K562 (cell line): ENCODE measurements around the gene GPHN. TPM values are rescaled to one million over a fixed set of nuclear protein-coding genes. Genes with fewer than 3 reads are reported as not detected.

ENCODE experiments used
- ATAC-seq: fragments of 200-7000 bp; cut with Tn5 transposase; 3 replicates; pipeline ENCODE4 v1.9.1; 2020; ENCODE audit warnings: moderate library complexity
- BruUV-seq: library from RNA; stranded (reverse); fragments of 400-500 nt; replicated peaks from 2 replicates; lab custom pipeline; 2021; lab: Mats Ljungman, UMichigan
- CTCF ChIA-PET: fragments of 300-600 bp; formaldehyde crosslinking; extraction: SDS; loops from one replicate; lab custom pipeline; 2021; ENCODE audit warnings: low intra/inter-chr PET ratio; lab: Yijun Ruan, JAX
- POLR2A ChIA-PET: fragments of 300-600, 350-650 bp; sonication (Branson Sonifier 250); formaldehyde crosslinking; extraction: SDS; loops from one replicate; lab custom pipeline; 2021; ENCODE audit warnings: antibody characterized with exemption, inconsistent platforms; lab: Yijun Ruan, JAX
- DNase-seq, 4 experiments: peaks; one replicate each; pipeline versions ENCODE4 v3.0.0 to v3.0.0-alpha.2; 2011 to 2018; ENCODE audit warnings: low spot score in 3 of 4, mixed read lengths in 3 of 4; ENCODE audit errors: extremely low read depth in 1 of 4
- FAIRE-seq: peaks from 2 replicates; lab custom pipeline; 2011; peaks lifted over from hg19 to GRCh38; lab: Jason Lieb, UNC
- H2AFZ ChIP-seq: 2 replicates; pipeline ENCODE4 v1.6.0; 2011; ENCODE audit warnings: low read depth, low read length, control low read depth, inconsistent platforms
- H3K27ac ChIP-seq: fragments of 200-600 bp; 3 replicates; pipeline ENCODE4 v1.8.0; 2011; ENCODE audit warnings: low read depth, mild to moderate bottlenecking, control low read depth, inconsistent platforms, low read length, moderate library complexity, mixed read lengths; ENCODE audit errors: extremely low read depth
- H3K27me3 ChIP-seq, 2 experiments: fragments of 300-600 bp in 1 of 2; 2 replicates in 1 of 2; 3 replicates in 1 of 2; pipeline versions ENCODE4 v1.6.0 to v1.8.0; 2011; ENCODE audit warnings: inconsistent platforms in 2 of 2, low read length in 2 of 2, mild to moderate bottlenecking in 1 of 2, mixed read lengths in 1 of 2, moderate library complexity in 1 of 2; ENCODE audit not compliant: control insufficient read depth in 2 of 2, insufficient read depth in 2 of 2
- H3K36me3 ChIP-seq: fragments of 300-600 bp; 3 replicates; pipeline ENCODE4 v1.8.0; 2011; ENCODE audit warnings: mild to moderate bottlenecking, low read length, inconsistent platforms; ENCODE audit not compliant: control insufficient read depth, insufficient read depth
- H3K4me1 ChIP-seq, 2 experiments: fragments of 200-600 bp in 1 of 2; replicated peaks in 1 of 2; 2 replicates in 1 of 2; 3 replicates in 1 of 2; pipeline versions ENCODE4 v1.5.1 to v1.8.0; 2011; ENCODE audit warnings: inconsistent platforms in 2 of 2, low read length in 2 of 2, mild to moderate bottlenecking in 1 of 2, mixed read lengths in 1 of 2, moderate library complexity in 1 of 2; ENCODE audit not compliant: control insufficient read depth in 2 of 2, insufficient read depth in 2 of 2
- H3K4me2 ChIP-seq: 2 replicates; pipeline ENCODE4 v1.6.1; 2011; ENCODE audit warnings: low read length, control low read depth, inconsistent platforms, mixed read lengths; ENCODE audit not compliant: insufficient read depth
- H3K4me3 ChIP-seq: fragments of 200-600 bp; sonication (generic), shearing (Covaris generic); 2 replicates; pipeline ENCODE4 v1.5.1; 2016; ENCODE audit warnings: control low read depth, inconsistent platforms
- H3K79me2 ChIP-seq: fragments of 200-600 bp; 3 replicates; pipeline ENCODE4 v1.8.0; 2011; ENCODE audit warnings: low read length, inconsistent platforms; ENCODE audit not compliant: control insufficient read depth, insufficient read depth
- H3K9ac ChIP-seq, 2 experiments: 2 replicates each; pipeline versions ENCODE4 v1.6.0 to v1.6.1; 2011; ENCODE audit warnings: low read depth in 2 of 2, low read length in 2 of 2, control low read depth in 1 of 2, inconsistent platforms in 1 of 2, mild to moderate bottlenecking in 1 of 2, mixed read lengths in 1 of 2; ENCODE audit not compliant: insufficient read depth in 1 of 2
- H3K9me1 ChIP-seq: one replicate; pipeline ENCODE4 v1.6.0; 2011; ENCODE audit warnings: inconsistent platforms, mild to moderate bottlenecking, low read length, moderate library complexity; ENCODE audit not compliant: control insufficient read depth, insufficient read depth
- H3K9me3 ChIP-seq: replicated peaks from 2 replicates; pipeline ENCODE4 v1.5.1; 2011; ENCODE audit warnings: low read depth, low read length, inconsistent platforms; ENCODE audit not compliant: control insufficient read depth, insufficient read depth
- H4K20me1 ChIP-seq: replicated peaks from 2 replicates; pipeline ENCODE4 v1.6.1; 2011; ENCODE audit warnings: low read length, inconsistent platforms, mixed read lengths; ENCODE audit not compliant: control insufficient read depth, insufficient read depth
- BACH1 ChIP-seq: fragments of 200-800 bp; sonication (Bioruptor generic); IDR thresholded peaks from 2 replicates; pipeline ENCODE4 v1.6.1; 2016; ENCODE audit warnings: missing genetic modification characterization, missing compliant biosample characterization
- BDP1 ChIP-seq: IDR thresholded peaks from 3 replicates; pipeline ENCODE4 v1.6.1; 2011; ENCODE audit not compliant: insufficient read length, insufficient read depth
- CBX8 ChIP-seq: fragments of 200-600 bp; sonication (generic); IDR thresholded peaks from 2 replicates; pipeline ENCODE4 v1.6.1; 2012; ENCODE audit warnings: borderline replicate concordance, mixed run types, low read depth, mild to moderate bottlenecking, moderate library complexity, mixed read lengths, low read length, control low read depth, inconsistent platforms; ENCODE audit not compliant: poor library complexity, severe bottlenecking; ENCODE audit errors: extremely low read depth
- CXXC5 ChIP-seq: fragments of 250-450 bp; sonication (Bioruptor Pico); IDR thresholded peaks from 2 replicates; pipeline ENCODE4 v1.8.0; 2022; ENCODE audit warnings: inconsistent platforms, mild to moderate bottlenecking, moderate library complexity
- FOXM1 ChIP-seq, 2 experiments: fragments of 450-650 bp in 1 of 2; sonication (generic) in 1 of 2; formaldehyde crosslinking in 1 of 2; IDR thresholded peaks; 2 replicates each; pipeline versions ENCODE4 v1.6.1 to v1.9.0; 2017 to 2022; ENCODE audit warnings: low read depth in 2 of 2, mild to moderate bottlenecking in 2 of 2, missing genetic modification reagents in 1 of 2, moderate library complexity in 1 of 2
- IFI16 ChIP-seq: fragments of 250-450 bp; sonication (Bioruptor Pico); IDR thresholded peaks from 2 replicates; pipeline ENCODE4 v2.1.2; 2022; ENCODE audit warnings: mild to moderate bottlenecking, inconsistent platforms
- IRF2 ChIP-seq: sonication (generic); formaldehyde crosslinking; IDR thresholded peaks from 2 replicates; pipeline ENCODE4 v1.8.1; 2022; ENCODE audit warnings: mild to moderate bottlenecking, missing genetic modification reagents
- KLF16 ChIP-seq: IDR thresholded peaks from 2 replicates; pipeline ENCODE4 v1.6.1; 2016; ENCODE audit warnings: antibody characterized with exemption
- MLLT1 ChIP-seq, 2 experiments: fragments of 450-650 bp; IDR thresholded peaks; 2 replicates each; pipeline ENCODE4 v1.6.1; 2016
- POLR2B ChIP-seq: fragments of 450-650 bp; IDR thresholded peaks from 2 replicates; pipeline ENCODE4 v1.6.1; 2018; ENCODE audit warnings: low read depth; ENCODE audit not compliant: partially characterized antibody
- SLC30A9 ChIP-seq: fragments of 250-450 bp; sonication (Bioruptor Pico); IDR thresholded peaks from 2 replicates; pipeline ENCODE4 v1.8.0; 2022; ENCODE audit warnings: mild to moderate bottlenecking, moderate library complexity
- SMAD2 ChIP-seq: fragments of 150-350 bp; IDR thresholded peaks from 2 replicates; pipeline ENCODE4 v1.6.1; 2014; ENCODE audit warnings: low read depth, mild to moderate bottlenecking, low read length
- SOX6 ChIP-seq: fragments of 450-650 bp; IDR thresholded peaks from 2 replicates; pipeline ENCODE4 v1.6.1; 2014; ENCODE audit warnings: mild to moderate bottlenecking
- TAL1 ChIP-seq: fragments of 450-650 bp; IDR thresholded peaks from 2 replicates; pipeline ENCODE4 v1.6.1; 2016; ENCODE audit warnings: mild to moderate bottlenecking
- TCF7L2 ChIP-seq: fragments of 150-350 bp; IDR thresholded peaks from 2 replicates; pipeline ENCODE4 v1.6.1; 2016; ENCODE audit warnings: low read depth, mild to moderate bottlenecking, low read length, moderate library complexity
- ZFX ChIP-seq: sonication (generic); formaldehyde crosslinking; IDR thresholded peaks from 2 replicates; pipeline ENCODE4 v1.8.0; 2022; ENCODE audit warnings: mild to moderate bottlenecking, missing genetic modification reagents, moderate library complexity
- ZNF586 ChIP-seq: fragments of 450-650 bp; formaldehyde crosslinking; conservative IDR thresholded peaks from 2 replicates; pipeline ENCODE4 v1.4.0; 2020; ENCODE audit warnings: mild to moderate bottlenecking, moderate library complexity
- WGBS: fragments of 100-300 bp; shearing (Covaris generic); methylation state at CpG from one replicate; pipeline ENCODE4 v1.1.6; 2016; ENCODE audit warnings: low coverage, mixed read lengths; ENCODE audit not compliant: insufficient coverage; ENCODE audit errors: missing lambda C conversion rate; 5-methylcytosine and 5-hydroxymethylcytosine counted together
- in situ Hi-C: fragments of 300-500 bp; cut with MboI; formaldehyde crosslinking; loops from 4 replicates; pipeline ENCODE4 v1.15.0; 2018; ENCODE audit warnings: inconsistent platforms, mixed read lengths
- intact Hi-C: fragments of 100-400 bp; cut with micrococcal nuclease; formaldehyde crosslinking; loops from 2 replicates; pipeline ENCODE4 v1.14.2; 2022
- polyA plus RNA-seq, 8 experiments: library from polyadenylated mRNA; depleted of rRNA in 4 of 8; stranded (reverse) in 5 of 8; unstranded in 3 of 8; fragments of >200 nt; fragmentation: Nextera tagmentation in 2 of 8; fragmentation: Illumina TruSeq in 1 of 8; extraction: Ambion mirVana in 2 of 8; extraction: Trizol in 1 of 8; gene quantifications; 2 replicates each; pipeline versions ENCODE4 v1.2.1 to v1.2.3, GENCODE V29; 2011 to 2014; ENCODE audit warnings: inconsistent platforms in 1 of 8, missing spikeins in 1 of 8
- total RNA-seq, 7 experiments: library from RNA; depleted of rRNA in 6 of 7; stranded (reverse); fragments of >200 nt in 6 of 7; fragmentation: Illumina TruSeq in 2 of 7; extraction: Trizol in 2 of 7; gene quantifications; 2 replicates each; pipeline versions ENCODE4 v1.2.1 to v1.2.3, GENCODE V29; 2011 to 2021; ENCODE audit warnings: low replicate concordance in 1 of 7
- TF ChIP-seq, protein P1 (sequence below): IDR thresholded peaks from 2 replicates; pipeline ENCODE4 v1.6.1; 2016; ENCODE audit warnings: missing genetic modification characterization, missing compliant biosample characterization

GPHN gene
- total and polyA plus RNA-seq, 9 of the 15 experiments (the other 6 are each of a cell fraction or from before 2014, with no cell fraction given): 5.9 to 16.0 (median 11.4) TPM

DNA sequence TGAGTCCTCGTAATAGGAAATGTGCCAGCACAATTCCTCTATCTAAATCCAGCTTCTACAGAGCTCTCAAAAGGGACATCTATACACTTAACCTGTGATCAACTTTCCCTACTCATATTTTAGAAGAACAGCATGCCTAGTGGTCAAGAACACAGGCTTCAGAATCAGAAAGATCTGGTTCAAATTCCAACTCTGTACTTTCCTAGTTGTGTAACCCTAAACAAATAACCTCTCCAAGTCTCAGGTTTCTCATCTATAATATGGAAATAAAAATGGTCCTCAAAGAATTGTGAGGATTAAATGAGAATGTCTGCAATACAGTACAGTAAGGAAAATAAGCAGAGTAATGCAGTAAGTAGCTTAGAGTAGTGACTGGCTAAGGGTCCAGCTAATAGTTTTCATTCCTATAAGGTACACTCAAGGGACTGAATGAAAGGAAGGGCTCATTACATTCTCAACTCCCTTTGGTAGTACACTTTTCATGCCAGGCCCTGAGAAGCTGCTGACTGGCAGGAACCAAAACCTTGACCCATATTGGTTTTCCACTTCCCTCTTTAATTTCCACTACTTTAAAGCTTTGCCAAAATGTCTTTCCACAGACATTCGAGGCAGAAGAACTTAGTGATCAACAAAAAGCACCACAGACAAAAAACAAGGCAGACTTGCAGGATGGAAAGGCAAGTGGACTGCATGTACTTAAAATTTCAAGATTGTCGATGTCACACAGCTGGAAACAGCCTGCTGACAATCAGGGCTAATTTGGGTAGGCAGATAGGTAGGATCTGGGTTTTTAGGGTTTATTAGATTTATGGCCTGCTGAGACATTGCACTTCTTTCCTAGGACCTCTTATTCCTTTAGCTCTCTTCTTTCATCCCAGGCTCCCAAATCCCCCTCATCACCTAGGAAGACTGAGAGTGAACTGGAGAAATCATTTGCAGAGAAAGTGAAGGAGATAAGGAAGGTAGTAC lies 17.5 kb upstream of the GPHN start:
- Histone ChIP-seq H3K27ac (no peak overlapping the region), H3K27me3 (no peaks in the 10 kb centered on the region), H3K4me3 (no peak overlapping the region)
- in situ Hi-C loops: loop anchor here (25.0 kb wide), 1 partner anchor 1322 kb away; the partner anchor contains the start of genes RAD51B and ZFYVE26
- no peak for ATAC-seq
- TF ChIP-seq POLR2B: no peak
- no peak for TF ChIP-seq SLC30A9 (CRISPR knock-in tag)
- TF ChIP-seq FOXM1 (IDR thresholded peaks at IDR 0.05; ENCODE audit: low read depth): no peak
- no peak for TF ChIP-seq FOXM1 (CRISPR knock-in tag; IDR thresholded peaks at IDR 0.05; ENCODE audit: low read depth)
- no peak for TF ChIP-seq ZNF586 (CRISPR knock-in tag)
- TF ChIP-seq CXXC5: no peak
- TF ChIP-seq TAL1: no peak
- TF ChIP-seq BACH1 (tag): no peak
- no peak for TF ChIP-seq IRF2 (CRISPR knock-in tag)
- TF ChIP-seq IFI16 (CRISPR knock-in tag): no peak
- TF ChIP-seq KLF16: no peak
- TF ChIP-seq, protein P1, sequence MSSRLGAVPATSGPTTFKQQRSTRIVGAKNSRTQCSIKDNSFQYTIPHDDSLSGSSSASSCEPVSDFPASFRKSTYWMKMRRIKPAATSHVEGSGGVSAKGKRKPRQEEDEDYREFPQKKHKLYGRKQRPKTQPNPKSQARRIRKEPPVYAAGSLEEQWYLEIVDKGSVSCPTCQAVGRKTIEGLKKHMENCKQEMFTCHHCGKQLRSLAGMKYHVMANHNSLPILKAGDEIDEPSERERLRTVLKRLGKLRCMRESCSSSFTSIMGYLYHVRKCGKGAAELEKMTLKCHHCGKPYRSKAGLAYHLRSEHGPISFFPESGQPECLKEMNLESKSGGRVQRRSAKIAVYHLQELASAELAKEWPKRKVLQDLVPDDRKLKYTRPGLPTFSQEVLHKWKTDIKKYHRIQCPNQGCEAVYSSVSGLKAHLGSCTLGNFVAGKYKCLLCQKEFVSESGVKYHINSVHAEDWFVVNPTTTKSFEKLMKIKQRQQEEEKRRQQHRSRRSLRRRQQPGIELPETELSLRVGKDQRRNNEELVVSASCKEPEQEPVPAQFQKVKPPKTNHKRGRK (tag): no peak
- no peak for TF ChIP-seq MLLT1 (IDR thresholded peaks at IDR 0.05)
- TF ChIP-seq CBX8: no peak
- no peak for TF ChIP-seq BDP1
- TF ChIP-seq SMAD2: no peak
- no peak for TF ChIP-seq ZFX (CRISPR knock-in tag)
- TF ChIP-seq SOX6: no peak
- no peak for TF ChIP-seq TCF7L2
- TF ChIP-seq, all 486 proteins: peak for 0
- no peaks in the 10 kb centered on the region for H3K9me1 ChIP-seq
- no peaks in the 10 kb centered on the region for H4K20me1 ChIP-seq
- BruUV-seq: no TSS peak
- peaks cover 0 to 3% of the 10 kb centered on the region in 2 experiments; a peak in 2 of 5 replicates for H3K4me1 ChIP-seq
- WGBS: 10% methylated on average over 3 of the region's 3 CpGs
- no peak for DNase-seq
- no peak overlapping the region for H3K4me2 ChIP-seq
- no peaks in the 10 kb centered on the region for H3K36me3 ChIP-seq
- intact Hi-C loops: no loop called here
- no peaks in the 10 kb centered on the region for H3K9me3 ChIP-seq
- ChIA-PET POLR2A (no interaction called here), CTCF (no interaction called here)
- no peak for FAIRE-seq
- H3K9ac ChIP-seq: no peak overlapping the region
- no peak overlapping the region for H2AFZ ChIP-seq
- no peaks in the 10 kb centered on the region for H3K79me2 ChIP-seq
